LNCaP clone FGC (cell line): ENCODE results near the gene BICC1.

ENCODE experiments used
- DNase-seq: peaks from one replicate; pipeline ENCODE4 v3.0.0-alpha.2; 2011; ENCODE audit warnings: low read depth
- H3K4me3 ChIP-seq: 2 replicates; pipeline ENCODE4 v1.5.1; 2011; ENCODE audit warnings: mild to moderate bottlenecking, low read depth, low read length, control low read depth
- TF ChIP-seq, protein P1 (sequence below): IDR thresholded peaks from 2 replicates; pipeline ENCODE4 v1.5.1; 2012; ENCODE audit warnings: mild to moderate bottlenecking; ENCODE audit not compliant: control insufficient read depth, insufficient read depth; ENCODE audit errors: extremely low read depth

Gene BICC1

DNA sequence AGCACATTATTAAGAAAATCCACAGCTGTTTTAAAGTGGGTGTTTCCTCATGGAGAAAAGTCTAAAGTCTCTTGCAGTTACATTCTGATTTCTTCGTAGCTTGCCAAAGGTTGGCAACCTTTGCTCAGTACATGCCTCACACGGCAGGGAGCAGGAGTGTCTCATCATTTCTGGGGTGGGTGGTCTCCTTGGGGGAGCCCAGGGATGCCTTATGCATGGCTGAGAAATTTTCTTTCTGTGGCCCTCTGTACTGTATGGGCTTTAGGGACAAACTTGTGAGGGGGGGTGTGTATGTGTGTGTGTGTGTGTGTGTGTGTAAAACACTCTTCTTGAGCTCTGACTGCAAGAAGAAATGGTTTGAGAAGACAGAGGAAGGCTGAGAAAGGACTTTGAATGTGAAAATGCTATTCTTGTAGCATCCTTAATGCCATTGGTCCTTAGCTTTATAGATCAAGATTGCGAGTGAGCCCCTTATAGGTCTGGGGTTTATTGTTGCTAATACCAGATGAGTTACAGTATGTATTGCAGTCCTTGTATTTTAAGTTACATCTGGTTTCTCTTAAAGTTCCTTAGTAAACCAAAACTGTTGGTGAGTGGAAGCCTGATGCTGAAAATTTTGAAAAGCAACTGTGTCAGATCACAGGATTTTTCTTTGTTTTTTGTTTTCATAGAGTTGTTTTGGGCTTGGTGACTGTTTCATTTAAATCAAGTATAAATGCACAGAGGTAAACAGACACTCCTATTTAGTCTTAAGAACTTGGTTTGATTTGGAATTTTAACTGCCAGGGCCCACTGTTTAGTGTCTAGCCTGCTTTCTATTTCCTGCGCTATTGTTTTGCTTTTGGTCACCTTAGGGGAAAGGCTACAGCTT is 242.0 kb downstream of the BICC1 start:
- DNase-seq = no peak
- TF ChIP-seq, protein P1, sequence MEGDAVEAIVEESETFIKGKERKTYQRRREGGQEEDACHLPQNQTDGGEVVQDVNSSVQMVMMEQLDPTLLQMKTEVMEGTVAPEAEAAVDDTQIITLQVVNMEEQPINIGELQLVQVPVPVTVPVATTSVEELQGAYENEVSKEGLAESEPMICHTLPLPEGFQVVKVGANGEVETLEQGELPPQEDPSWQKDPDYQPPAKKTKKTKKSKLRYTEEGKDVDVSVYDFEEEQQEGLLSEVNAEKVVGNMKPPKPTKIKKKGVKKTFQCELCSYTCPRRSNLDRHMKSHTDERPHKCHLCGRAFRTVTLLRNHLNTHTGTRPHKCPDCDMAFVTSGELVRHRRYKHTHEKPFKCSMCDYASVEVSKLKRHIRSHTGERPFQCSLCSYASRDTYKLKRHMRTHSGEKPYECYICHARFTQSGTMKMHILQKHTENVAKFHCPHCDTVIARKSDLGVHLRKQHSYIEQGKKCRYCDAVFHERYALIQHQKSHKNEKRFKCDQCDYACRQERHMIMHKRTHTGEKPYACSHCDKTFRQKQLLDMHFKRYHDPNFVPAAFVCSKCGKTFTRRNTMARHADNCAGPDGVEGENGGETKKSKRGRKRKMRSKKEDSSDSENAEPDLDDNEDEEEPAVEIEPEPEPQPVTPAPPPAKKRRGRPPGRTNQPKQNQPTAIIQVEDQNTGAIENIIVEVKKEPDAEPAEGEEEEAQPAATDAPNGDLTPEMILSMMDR = no peak
- H3K4me3 ChIP-seq = no peak overlapping the region

DNA sequence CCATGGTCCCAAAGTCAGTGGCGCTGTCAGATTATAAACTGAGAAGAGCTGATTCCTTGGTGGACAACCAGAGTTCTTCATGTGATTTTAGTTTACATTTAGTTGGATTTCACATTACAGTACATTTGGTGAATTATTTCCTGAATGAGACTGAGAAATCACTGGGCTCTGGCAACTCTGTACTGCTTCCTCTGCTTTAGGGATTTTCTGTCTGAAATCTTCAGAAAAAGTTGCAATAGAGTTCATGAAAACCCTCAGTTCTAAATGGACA is 242.6 kb downstream of the BICC1 start:
- H3K4me3 ChIP-seq = no peak overlapping the region
- TF ChIP-seq, protein P1 = no peak
- DNase-seq = no peak

GRCh38 chr10:58755677-58756076 is 243.0 kb downstream of the BICC1 start:
- TF ChIP-seq, protein P1 = no peak
- no peak for DNase-seq
- H3K4me3 ChIP-seq = no peak overlapping the region

GRCh38 chr10:58756130-58756719 is 243.6 kb downstream of the BICC1 start:
- TF ChIP-seq, protein P1 = no peak
- no peak overlapping the region for H3K4me3 ChIP-seq

DNA sequence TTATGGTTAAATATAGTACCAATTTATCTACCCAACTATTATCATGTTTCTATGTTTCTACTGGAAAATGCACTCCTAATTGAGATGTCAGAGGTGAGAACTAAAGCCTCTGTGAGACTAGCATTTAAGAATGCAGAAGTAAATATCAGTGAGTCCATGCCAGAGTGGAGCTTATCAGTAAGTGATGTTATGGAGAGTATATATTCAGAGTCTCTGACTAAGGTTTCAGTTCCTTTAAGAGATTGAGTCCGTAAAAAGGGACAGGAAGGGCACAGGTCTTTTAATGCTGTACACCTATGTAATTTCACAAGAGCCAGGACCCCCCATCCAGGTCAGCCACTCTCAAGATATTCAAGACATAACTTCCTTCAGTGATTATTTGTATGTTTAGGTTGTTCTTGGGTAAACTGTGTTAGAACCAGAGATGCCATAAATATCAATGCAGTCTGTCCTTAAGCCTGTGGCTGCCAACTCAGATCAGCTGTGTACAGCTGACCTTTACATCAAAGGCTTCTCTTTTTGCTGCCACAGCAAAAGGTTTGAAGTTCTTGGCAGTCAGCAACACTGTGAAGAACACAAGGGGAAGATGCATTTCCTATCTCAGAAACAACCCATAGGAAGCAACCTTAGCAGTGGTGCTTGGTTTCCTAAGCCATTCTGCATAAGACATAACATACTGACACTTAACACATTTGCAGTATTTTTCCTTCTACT is 244.8 kb downstream of the BICC1 start:
- TF ChIP-seq, protein P1 = no peak
- no peak overlapping the region for H3K4me3 ChIP-seq
- no peak for DNase-seq

More at GRCh38 chr10:58756130-58756719, 243.6 kb downstream of the BICC1 start:
- DNase-seq = no peak

- DNase-seq = no peak
- TF ChIP-seq, protein P1 = no peak
- no peak overlapping the region for H3K4me3 ChIP-seq
Observed at GRCh38 chr10:58758321-58758720, 245.6 kb downstream of the BICC1 start.
